Cardiac fibroblast (primary cell): ENCODE results near the gene GOLPH3.

Experiments
- DNase-seq, 2 donors: peaks; one replicate each; pipeline versions ENCODE4 v3.0.0 to v3.0.0-alpha.2; 2010; ENCODE audit warnings: low read depth in 2 of 2
- H3K4me3 ChIP-seq, 2 donors: replicated peaks in 1 of 2; 1 replicate in 1 of 2; 2 replicates in 1 of 2; pipeline ENCODE4 v1.5.1; 2011; ENCODE audit warnings: low read depth in 2 of 2, low read length in 2 of 2, mild to moderate bottlenecking in 2 of 2, moderate library complexity in 1 of 2
- CTCF ChIP-seq: IDR thresholded peaks from one replicate; pipeline ENCODE4 v1.5.1; 2011; ENCODE audit warnings: low read depth, mild to moderate bottlenecking, low read length, inconsistent platforms

The GOLPH3 gene

GRCh38 chr5:32110111-32110696, 63.9 kb downstream of the GOLPH3 start:
- TF ChIP-seq CTCF, result no peak
- peak in 1 of 2 donors; percentile 15 for DNase-seq
- H3K4me3 ChIP-seq, result no peak overlapping the region

DNA sequence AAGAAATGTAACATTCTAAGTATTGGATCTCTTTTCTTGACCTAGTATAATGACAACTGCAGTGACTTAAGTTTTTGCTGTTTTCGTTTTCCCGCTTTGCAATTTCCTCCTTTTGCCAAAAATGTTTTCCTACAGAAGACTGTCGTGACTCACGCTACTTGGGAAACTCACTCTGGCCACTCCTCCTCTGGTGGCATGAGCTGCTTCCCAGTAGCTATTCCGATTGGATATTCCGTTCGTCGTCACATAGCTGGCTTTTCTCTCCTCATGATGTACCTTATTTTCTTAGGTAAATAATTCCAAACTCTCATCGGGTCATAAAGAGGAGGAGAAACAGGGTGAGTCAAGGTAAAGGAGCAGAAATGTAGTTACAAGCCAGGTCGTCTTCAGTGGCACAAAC, 64.9 kb downstream of the GOLPH3 start:
- TF ChIP-seq CTCF, result no peak
- peak; percentile 16 to 66 for DNase-seq

GRCh38 chr5:32108167-32108566, 66.0 kb downstream of the GOLPH3 start:
- H3K4me3 ChIP-seq, result no peak overlapping the region
- DNase-seq, result no peak
- no peak for TF ChIP-seq CTCF

More for the DNA sequence above, 64.9 kb downstream of the GOLPH3 start:
- H3K4me3 ChIP-seq, result no peak overlapping the region

GRCh38 chr5:32107291-32107690, 66.8 kb downstream of the GOLPH3 start:
- no peak for DNase-seq
- TF ChIP-seq CTCF, result no peak

GRCh38 chr5:32103521-32103920, 70.6 kb downstream of the GOLPH3 start:
- no peak overlapping the region for H3K4me3 ChIP-seq
- no peak for TF ChIP-seq CTCF

More at GRCh38 chr5:32107291-32107690, 66.8 kb downstream of the GOLPH3 start:
- H3K4me3 ChIP-seq, result no peak overlapping the region

DNA sequence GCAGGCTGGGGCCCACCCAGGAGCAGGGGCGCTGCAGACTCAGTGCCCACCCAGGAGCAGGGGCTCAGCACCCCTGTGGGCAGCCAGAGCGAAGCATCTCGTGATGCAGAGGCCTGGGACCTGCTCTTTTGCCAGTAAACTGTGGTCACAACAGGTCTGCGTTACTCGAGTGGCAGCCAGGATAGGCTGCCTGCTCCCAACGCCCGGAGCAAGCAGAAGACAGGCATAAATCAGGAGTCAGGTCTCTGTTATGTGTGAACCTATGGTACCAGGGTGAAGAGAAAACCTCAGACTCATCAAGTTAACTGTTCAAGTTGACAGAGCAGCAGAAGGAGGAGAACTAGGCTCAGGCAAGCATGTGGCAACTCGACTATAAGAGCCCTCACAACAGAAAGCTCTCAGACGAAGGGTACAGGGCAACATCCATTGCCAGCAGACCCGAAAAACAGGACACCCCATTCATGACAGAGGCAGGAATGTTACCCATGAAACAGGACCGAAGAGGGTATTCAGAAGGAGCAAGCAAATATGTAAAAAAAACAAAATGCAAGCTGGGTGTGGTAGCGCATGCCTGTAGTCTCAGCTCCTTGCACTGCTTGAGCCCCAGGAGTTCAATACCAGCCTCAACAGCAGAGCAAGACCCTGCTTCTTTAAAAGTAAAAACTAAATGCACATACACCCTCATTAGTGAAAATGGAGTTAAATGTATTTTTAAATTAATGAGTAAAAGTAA, 71.7 kb downstream of the GOLPH3 start:
- TF ChIP-seq CTCF, result no peak
- no peak overlapping the region for H3K4me3 ChIP-seq
- DNase-seq, result no peak

More at GRCh38 chr5:32103521-32103920, 70.6 kb downstream of the GOLPH3 start:
- no peak for DNase-seq
